GM10266 (cell line): ENCODE results near the gene DPF3.

Source experiments
- DNase-seq: peaks from one replicate; pipeline ENCODE4 v3.0.0; 2012; ENCODE audit errors: extremely low spot score
- TF ChIP-seq, protein P1 (sequence below): IDR thresholded peaks from 2 replicates; pipeline ENCODE4 v1.5.1; 2012; ENCODE audit warnings: mild to moderate bottlenecking, low read depth; ENCODE audit not compliant: control insufficient read depth, insufficient read depth; ENCODE audit errors: missing control alignments

DPF3 gene

DNA sequence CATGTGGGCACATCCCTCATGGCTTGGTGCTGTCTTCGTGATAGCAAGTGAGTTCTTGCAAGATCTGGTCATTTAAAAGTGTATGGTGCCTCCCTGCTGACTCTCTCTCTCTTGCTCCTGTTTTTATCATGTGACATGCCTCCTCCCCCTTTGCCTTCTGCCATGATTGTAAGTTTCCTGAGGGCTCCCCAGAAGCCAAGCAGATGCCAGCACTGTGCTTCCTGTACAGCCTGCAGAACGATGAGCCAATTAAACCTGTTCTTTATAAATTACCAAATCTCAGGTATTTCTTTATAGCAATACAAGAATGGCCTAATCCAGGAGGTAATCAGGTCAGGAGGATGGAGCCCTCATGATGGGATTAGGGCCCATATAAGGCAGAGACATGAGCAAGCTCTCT lies 116.3 kb downstream of the DPF3 start:
- TF ChIP-seq, protein P1, sequence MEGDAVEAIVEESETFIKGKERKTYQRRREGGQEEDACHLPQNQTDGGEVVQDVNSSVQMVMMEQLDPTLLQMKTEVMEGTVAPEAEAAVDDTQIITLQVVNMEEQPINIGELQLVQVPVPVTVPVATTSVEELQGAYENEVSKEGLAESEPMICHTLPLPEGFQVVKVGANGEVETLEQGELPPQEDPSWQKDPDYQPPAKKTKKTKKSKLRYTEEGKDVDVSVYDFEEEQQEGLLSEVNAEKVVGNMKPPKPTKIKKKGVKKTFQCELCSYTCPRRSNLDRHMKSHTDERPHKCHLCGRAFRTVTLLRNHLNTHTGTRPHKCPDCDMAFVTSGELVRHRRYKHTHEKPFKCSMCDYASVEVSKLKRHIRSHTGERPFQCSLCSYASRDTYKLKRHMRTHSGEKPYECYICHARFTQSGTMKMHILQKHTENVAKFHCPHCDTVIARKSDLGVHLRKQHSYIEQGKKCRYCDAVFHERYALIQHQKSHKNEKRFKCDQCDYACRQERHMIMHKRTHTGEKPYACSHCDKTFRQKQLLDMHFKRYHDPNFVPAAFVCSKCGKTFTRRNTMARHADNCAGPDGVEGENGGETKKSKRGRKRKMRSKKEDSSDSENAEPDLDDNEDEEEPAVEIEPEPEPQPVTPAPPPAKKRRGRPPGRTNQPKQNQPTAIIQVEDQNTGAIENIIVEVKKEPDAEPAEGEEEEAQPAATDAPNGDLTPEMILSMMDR = no peak
- no peak for DNase-seq

DNA sequence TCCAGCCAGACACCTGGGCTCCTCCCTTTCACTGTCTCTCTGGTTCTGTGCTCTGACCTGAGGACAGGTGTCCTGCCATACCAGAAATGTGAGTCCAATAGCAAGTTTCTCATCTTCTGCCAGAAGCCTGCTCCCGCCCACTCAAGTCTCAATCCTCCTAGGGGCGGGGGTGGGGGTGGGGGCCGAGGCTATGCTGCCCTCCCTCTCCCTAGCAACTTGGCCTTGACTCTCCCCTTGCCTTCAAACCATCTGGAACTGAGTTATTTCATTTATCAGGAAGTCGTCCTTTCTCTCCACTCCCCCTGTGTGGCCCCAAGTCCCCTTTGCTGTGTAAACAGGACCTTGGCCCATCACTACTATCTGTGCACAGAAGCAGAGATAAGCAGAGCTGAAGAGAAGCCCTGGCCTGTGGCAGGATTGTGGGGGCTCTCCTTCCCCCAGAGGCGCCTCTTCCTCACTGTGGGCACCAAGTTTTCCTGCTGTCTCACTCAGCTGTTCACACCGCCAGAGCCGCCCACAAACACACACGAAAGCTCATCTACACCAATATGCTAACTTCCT lies 117.1 kb downstream of the DPF3 start:
- TF ChIP-seq, protein P1 = no peak
- DNase-seq = no peak

DNA sequence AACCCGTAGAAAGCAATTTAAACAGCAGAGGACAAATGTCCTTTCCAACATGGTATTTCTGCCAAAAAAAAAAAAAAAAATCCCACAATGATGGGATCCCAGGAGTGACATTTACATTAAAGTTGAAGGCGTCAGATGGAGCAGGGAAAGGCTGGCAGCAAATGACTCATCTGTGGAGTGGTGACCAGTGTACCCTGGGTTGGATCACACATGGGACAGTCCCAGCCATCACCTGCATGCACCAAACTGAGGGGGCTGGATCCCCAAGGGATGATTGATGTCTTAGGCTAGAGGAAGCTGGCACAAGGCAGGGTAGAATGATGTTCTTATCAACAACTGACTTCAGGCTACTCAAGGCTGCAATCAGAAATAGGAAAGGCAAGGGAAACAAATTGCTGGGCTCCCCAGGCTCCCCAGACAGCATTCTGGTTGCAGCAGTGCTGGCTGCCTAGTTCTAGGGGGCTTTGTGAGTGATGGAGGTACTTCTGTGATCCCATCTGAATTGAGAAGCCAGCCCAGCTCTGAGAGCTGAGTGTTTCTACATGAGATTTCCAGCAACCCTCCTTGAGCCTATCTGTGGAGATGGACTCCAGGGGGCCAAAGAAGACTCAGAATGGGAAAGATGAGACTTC lies 117.9 kb downstream of the DPF3 start:
- no peak for DNase-seq
- TF ChIP-seq, protein P1 = no peak

DNA sequence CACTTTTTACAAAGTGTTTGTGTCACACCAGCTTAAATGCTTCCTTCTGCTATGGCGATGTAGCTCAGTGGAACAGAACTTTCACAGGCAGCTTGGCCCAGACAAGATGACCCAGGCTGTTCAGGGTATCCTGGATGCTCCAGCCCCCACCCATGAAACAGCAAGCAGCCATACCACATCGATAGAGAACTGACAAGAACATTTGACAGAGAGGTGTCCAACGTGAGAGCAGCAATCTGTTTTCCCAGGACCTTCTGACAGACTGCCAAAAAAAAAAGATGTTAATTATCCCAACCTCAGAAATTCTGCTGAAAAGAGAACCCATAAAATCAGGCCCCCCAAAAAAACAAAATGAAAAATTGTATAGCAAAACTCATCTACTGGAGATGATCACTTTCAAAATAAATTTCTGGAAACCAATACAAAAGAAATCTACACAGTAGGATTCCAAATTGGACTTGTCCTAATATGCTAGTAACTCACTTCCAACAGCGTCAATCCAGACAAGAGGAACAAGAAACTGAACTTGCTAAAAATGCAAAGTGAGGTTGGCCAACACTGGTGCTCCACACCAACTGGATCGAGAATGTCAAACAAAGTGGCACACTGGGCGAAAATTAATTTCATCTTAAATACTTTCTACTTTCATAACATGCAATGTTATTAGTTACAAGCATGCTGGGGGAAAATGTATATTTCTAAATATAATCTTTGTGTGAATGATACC lies 118.8 kb downstream of the DPF3 start:
- TF ChIP-seq, protein P1 = no peak
- DNase-seq = no peak

- TF ChIP-seq, protein P1 = no peak
- DNase-seq = no peak
Measured at GRCh38 chr14:72774141-72774540, 119.8 kb downstream of the DPF3 start.

- DNase-seq = no peak
- TF ChIP-seq, protein P1 = no peak
Measured at GRCh38 chr14:72771561-72771960, 122.3 kb downstream of the DPF3 start.

GRCh38 chr14:72766296-72766695 lies 127.6 kb downstream of the DPF3 start:
- TF ChIP-seq, protein P1 = no peak
- no peak for DNase-seq
